Measurements from ENCODE around the gene ADGRG2.

GRCh38 chrX:19040373-19040772, 81.9 kb downstream of the ADGRG2 start:
- no peak for TF ChIP-seq POLR2AphosphoS5 (IDR thresholded peaks at IDR 0.05)
- TF ChIP-seq CTCF (IDR thresholded peaks at IDR 0.05; ENCODE audit: poor library complexity, severe bottlenecking) = peak; percentile 31
- TF ChIP-seq EZH2 (IDR thresholded peaks at IDR 0.05; ENCODE audit: borderline replicate concordance, insufficient read depth, low read length, poor library complexity, severe bottlenecking) = no peak
- peak; percentile 14 for TF ChIP-seq RAD21 (conservative IDR thresholded peaks at IDR 0.05)
- no peak for TF ChIP-seq EP300 (conservative IDR thresholded peaks at IDR 0.05; ENCODE audit: poor library complexity, severe bottlenecking)
- no peak for TF ChIP-seq TAF1 (IDR thresholded peaks at IDR 0.05; ENCODE audit: low read depth)
- TF ChIP-seq, protein P1, sequence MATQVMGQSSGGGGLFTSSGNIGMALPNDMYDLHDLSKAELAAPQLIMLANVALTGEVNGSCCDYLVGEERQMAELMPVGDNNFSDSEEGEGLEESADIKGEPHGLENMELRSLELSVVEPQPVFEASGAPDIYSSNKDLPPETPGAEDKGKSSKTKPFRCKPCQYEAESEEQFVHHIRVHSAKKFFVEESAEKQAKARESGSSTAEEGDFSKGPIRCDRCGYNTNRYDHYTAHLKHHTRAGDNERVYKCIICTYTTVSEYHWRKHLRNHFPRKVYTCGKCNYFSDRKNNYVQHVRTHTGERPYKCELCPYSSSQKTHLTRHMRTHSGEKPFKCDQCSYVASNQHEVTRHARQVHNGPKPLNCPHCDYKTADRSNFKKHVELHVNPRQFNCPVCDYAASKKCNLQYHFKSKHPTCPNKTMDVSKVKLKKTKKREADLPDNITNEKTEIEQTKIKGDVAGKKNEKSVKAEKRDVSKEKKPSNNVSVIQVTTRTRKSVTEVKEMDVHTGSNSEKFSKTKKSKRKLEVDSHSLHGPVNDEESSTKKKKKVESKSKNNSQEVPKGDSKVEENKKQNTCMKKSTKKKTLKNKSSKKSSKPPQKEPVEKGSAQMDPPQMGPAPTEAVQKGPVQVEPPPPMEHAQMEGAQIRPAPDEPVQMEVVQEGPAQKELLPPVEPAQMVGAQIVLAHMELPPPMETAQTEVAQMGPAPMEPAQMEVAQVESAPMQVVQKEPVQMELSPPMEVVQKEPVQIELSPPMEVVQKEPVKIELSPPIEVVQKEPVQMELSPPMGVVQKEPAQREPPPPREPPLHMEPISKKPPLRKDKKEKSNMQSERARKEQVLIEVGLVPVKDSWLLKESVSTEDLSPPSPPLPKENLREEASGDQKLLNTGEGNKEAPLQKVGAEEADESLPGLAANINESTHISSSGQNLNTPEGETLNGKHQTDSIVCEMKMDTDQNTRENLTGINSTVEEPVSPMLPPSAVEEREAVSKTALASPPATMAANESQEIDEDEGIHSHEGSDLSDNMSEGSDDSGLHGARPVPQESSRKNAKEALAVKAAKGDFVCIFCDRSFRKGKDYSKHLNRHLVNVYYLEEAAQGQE (IDR thresholded peaks at IDR 0.05; ENCODE audit: borderline replicate concordance) = no peak
